Smooth muscle cell (in vitro differentiated cells): ENCODE measurements around the gene HNRNPK. TPM values are rescaled to one million over a fixed set of nuclear protein-coding genes. Genes with fewer than 3 reads are reported as not detected.

Experiments
- DNase-seq: peaks from one replicate; lab custom pipeline; 2025; ENCODE audit not compliant: unreplicated experiment; lab: John Stamatoyannopoulos, UW
- H2AFZ ChIP-seq: fragments of 200-600 bp; sonication (generic); 2 replicates; pipeline ENCODE4 v1.6.0; 2016; ENCODE audit warnings: antibody characterized with exemption, low read depth, mild to moderate bottlenecking
- H3F3A ChIP-seq: fragments of 200-600 bp; sonication (generic); 2 replicates; pipeline ENCODE4 v1.6.0; 2017; ENCODE audit warnings: antibody characterized with exemption, low read depth
- H3K27ac ChIP-seq: fragments of 200-600 bp; sonication (generic); 2 replicates; pipeline ENCODE4 v1.5.1; 2016; ENCODE audit warnings: low read depth, mild to moderate bottlenecking
- H3K27me3 ChIP-seq: fragments of 200-600 bp; sonication (generic); 2 replicates; pipeline ENCODE4 v1.6.1; 2016; ENCODE audit warnings: low read depth, mild to moderate bottlenecking
- H3K36me3 ChIP-seq: fragments of 200-600 bp; sonication (generic); 2 replicates; pipeline ENCODE4 v1.5.1; 2016; ENCODE audit warnings: low read depth
- H3K4me1 ChIP-seq: fragments of 200-600 bp; sonication (generic); 2 replicates; pipeline ENCODE4 v1.5.1; 2016; ENCODE audit warnings: low read depth
- H3K4me2 ChIP-seq: fragments of 200-600 bp; sonication (generic); 2 replicates; pipeline ENCODE4 v1.6.0; 2016; ENCODE audit warnings: mild to moderate bottlenecking
- H3K4me3 ChIP-seq: fragments of 200-600 bp; sonication (generic); 2 replicates; pipeline ENCODE4 v1.5.1; 2016; ENCODE audit warnings: mild to moderate bottlenecking
- H3K79me2 ChIP-seq: fragments of 200-600 bp; sonication (generic); 2 replicates; pipeline ENCODE4 v1.6.0; 2016; ENCODE audit warnings: low read depth, mild to moderate bottlenecking
- H3K9ac ChIP-seq: fragments of 200-600 bp; sonication (generic); 2 replicates; pipeline ENCODE4 v1.6.0; 2016; ENCODE audit warnings: low read depth
- H3K9me3 ChIP-seq: fragments of 200-600 bp; sonication (generic); replicated peaks from 2 replicates; pipeline ENCODE4 v1.5.1; 2016; ENCODE audit warnings: low read depth
- H4K20me1 ChIP-seq: fragments of 200-600 bp; sonication (generic); 2 replicates; pipeline ENCODE4 v1.6.0; 2016; ENCODE audit warnings: low read depth
- CTCF ChIP-seq: fragments of 200-600 bp; sonication (generic); IDR thresholded peaks from 2 replicates; pipeline ENCODE4 v1.5.1; 2017; ENCODE audit warnings: borderline replicate concordance, mild to moderate bottlenecking, antibody characterized with exemption; ENCODE audit not compliant: insufficient read depth, poor library complexity, severe bottlenecking
- WGBS: methylation state at CpG from one replicate; pipeline ENCODE4 v1.1.7; 2016; ENCODE audit warnings: low lambda C conversion rate; 5-methylcytosine and 5-hydroxymethylcytosine counted together
- polyA plus RNA-seq: library from polyadenylated mRNA; unstranded; fragments of >200 nt; fragmentation: Nextera tagmentation; extraction: Ambion mirVana; gene quantifications from 2 replicates; pipeline ENCODE4 v1.2.1, GENCODE V29; 2016
- total RNA-seq: library from RNA; depleted of rRNA; stranded (reverse); fragments of >200 nt; gene quantifications from 2 replicates; pipeline ENCODE4 v1.2.3, GENCODE V29; 2014

Gene HNRNPK
- total and polyA plus RNA-seq, 2 experiments from 2014 or later = 468 to 584 TPM

GRCh38 chr9:83967073-83967472 lies 12.9 kb downstream of the HNRNPK start:
- Histone ChIP-seq H3K27ac (peak overlapping the region; percentile 23), H3F3A (peaks cover 66% of the 10 kb centered on the region), H4K20me1 (peaks cover 68% of the 10 kb centered on the region), H3K9ac (no peak overlapping the region), H3K79me2 (peaks cover under 1% of the 10 kb centered on the region), H3K9me3 (no peaks in the 10 kb centered on the region), H2AFZ (no peak overlapping the region), H3K4me2 (no peak overlapping the region), H3K27me3 (no peaks in the 10 kb centered on the region), H3K4me3 (no peak overlapping the region), H3K36me3 (peaks cover 45% of the 10 kb centered on the region), H3K4me1 (no peaks in the 10 kb centered on the region)
- 94% methylated on average over 1 of the region's 1 CpG for WGBS
- no peak for TF ChIP-seq CTCF
- no peak for DNase-seq

- peaks cover 57% of the 10 kb centered on the region for H3F3A ChIP-seq
- peaks cover 60% of the 10 kb centered on the region for H4K20me1 ChIP-seq
- H3K9ac ChIP-seq = no peak overlapping the region
- H2AFZ ChIP-seq = no peak overlapping the region
- no peaks in the 10 kb centered on the region for H3K4me1 ChIP-seq
- no peaks in the 10 kb centered on the region for H3K79me2 ChIP-seq
- no peak overlapping the region for H3K4me3 ChIP-seq
- H3K36me3 ChIP-seq = peaks cover 36% of the 10 kb centered on the region
- no peak for TF ChIP-seq CTCF
- H3K27me3 ChIP-seq = no peaks in the 10 kb centered on the region
- H3K4me2 ChIP-seq = no peak overlapping the region
- 94% methylated on average over 8 of the region's 8 CpGs for WGBS
- H3K27ac ChIP-seq = peak overlapping the region; percentile 32
- H3K9me3 ChIP-seq = no peaks in the 10 kb centered on the region
- DNase-seq = no peak
Observed at GRCh38 chr9:83966209-83966582, 13.8 kb downstream of the HNRNPK start.

- peaks cover 51% of the 10 kb centered on the region for H3F3A ChIP-seq
- WGBS = 75% methylated on average over 11 of the region's 11 CpGs
- H3K36me3 ChIP-seq = peaks cover 30% of the 10 kb centered on the region
- H3K4me2 ChIP-seq = no peak overlapping the region
- no peak overlapping the region for H3K4me3 ChIP-seq
- H3K4me1 ChIP-seq = no peaks in the 10 kb centered on the region
- H2AFZ ChIP-seq = no peak overlapping the region
- DNase-seq = no peak
- no peaks in the 10 kb centered on the region for H3K79me2 ChIP-seq
- peak overlapping the region; percentile 32 for H3K27ac ChIP-seq
- peaks cover 53% of the 10 kb centered on the region for H4K20me1 ChIP-seq
- no peaks in the 10 kb centered on the region for H3K9me3 ChIP-seq
- no peaks in the 10 kb centered on the region for H3K27me3 ChIP-seq
- H3K9ac ChIP-seq = no peak overlapping the region
- TF ChIP-seq CTCF = no peak
Observed at GRCh38 chr9:83965350-83966208, 14.4 kb downstream of the HNRNPK start.

GRCh38 chr9:83964973-83965349 lies 15.1 kb downstream of the HNRNPK start:
- no peak for TF ChIP-seq CTCF
- no peak overlapping the region for H3K4me3 ChIP-seq
- H3K79me2 ChIP-seq = no peaks in the 10 kb centered on the region
- peaks cover 45% of the 10 kb centered on the region for H3F3A ChIP-seq
- no peak overlapping the region for H2AFZ ChIP-seq
- H3K9me3 ChIP-seq = no peaks in the 10 kb centered on the region
- no peak for DNase-seq
- WGBS = 69% methylated on average over 2 of the region's 2 CpGs
- H3K4me1 ChIP-seq = no peaks in the 10 kb centered on the region
- H4K20me1 ChIP-seq = peaks cover 47% of the 10 kb centered on the region
- peaks cover 24% of the 10 kb centered on the region for H3K36me3 ChIP-seq
- H3K27me3 ChIP-seq = no peaks in the 10 kb centered on the region
- H3K4me2 ChIP-seq = no peak overlapping the region
- H3K9ac ChIP-seq = no peak overlapping the region
- H3K27ac ChIP-seq = peak overlapping the region; percentile 32
